ENCODE results near the gene PDE8B.

PDE8B gene

DNA sequence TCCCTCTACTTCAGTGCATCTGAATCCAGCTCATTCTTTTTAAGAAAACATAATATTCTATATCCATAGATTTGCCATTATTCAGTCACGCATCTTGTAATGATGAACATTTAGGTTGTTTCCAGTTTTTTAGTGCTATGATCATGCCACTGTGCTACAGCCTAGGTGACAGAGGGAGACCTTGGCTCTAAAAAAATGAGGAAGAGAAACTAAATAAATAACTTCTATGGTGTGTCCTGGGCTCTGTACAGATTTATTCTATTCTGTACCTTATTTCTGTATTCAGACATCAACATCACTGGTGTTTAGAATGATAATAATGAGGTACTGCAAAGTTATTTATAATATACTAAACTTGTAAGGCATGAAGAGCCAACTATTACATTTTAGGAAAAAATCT lies 45.9 kb downstream of the PDE8B start:
- TF ChIP-seq JUND (IDR thresholded peaks at IDR 0.05; ENCODE audit: low read depth) = no peak
- in situ Hi-C loops (cut with HindIII; ENCODE audit: low pct_unique_long_range_greater_than_20kb, low sequenced_read_pairs) = no loop called here
- no peak for DNase-seq (ENCODE audit: low read depth in 1 of 2, low spot score in 1 of 2)

DNA sequence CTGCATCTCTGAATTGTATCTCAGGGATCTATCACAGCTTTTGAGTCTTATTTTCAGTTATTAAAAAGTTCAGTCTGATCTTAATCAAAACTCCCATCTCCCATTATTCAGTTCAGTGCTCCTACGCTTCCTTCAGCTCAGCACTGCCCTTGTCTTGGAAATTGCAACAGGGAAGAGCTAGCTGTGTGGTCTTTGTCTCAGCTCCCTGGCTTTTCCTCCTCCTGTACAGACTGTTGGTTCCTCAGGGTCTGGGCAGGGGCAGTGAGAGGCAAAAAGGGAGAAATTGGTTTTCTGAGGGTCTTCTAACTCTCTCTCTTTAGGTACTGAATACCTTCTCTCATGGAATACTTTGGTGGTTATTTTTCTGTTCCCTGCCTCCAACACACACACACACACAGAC lies 48.2 kb downstream of the PDE8B start:
- no peak for DNase-seq (ENCODE audit: low read depth in 1 of 2, low spot score in 1 of 2)
- in situ Hi-C loops (cut with HindIII; ENCODE audit: low pct_unique_long_range_greater_than_20kb, low sequenced_read_pairs) = no loop called here

DNA sequence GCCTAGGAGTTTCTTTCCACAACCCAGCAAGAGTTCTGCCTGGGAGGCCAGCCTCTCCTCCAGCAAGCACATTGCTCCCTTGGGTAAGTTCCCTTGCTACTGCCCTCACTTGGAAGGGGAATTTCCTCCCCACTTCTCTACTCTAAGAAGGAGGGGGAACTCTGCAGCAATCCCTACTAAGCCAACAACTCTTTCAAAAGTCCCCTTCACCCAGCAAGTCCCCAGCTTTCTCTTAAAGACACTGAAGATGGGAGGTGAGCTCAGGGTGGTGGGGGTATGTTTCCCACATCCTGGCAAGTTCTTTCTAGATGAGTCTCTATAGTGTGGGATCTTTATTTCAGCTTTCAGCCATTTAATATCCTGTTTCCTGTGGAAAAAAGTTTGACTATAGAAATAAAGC lies 49.0 kb downstream of the PDE8B start:
- DNase-seq (ENCODE audit: low read depth in 1 of 2, low spot score in 1 of 2) = no peak
- TF ChIP-seq JUND (IDR thresholded peaks at IDR 0.05; ENCODE audit: low read depth) = no peak
- in situ Hi-C loops (cut with HindIII; ENCODE audit: low pct_unique_long_range_greater_than_20kb, low sequenced_read_pairs) = no loop called here

More for the DNA sequence above, 48.2 kb downstream of the PDE8B start:
- no peak for TF ChIP-seq JUND (IDR thresholded peaks at IDR 0.05; ENCODE audit: low read depth)

DNA sequence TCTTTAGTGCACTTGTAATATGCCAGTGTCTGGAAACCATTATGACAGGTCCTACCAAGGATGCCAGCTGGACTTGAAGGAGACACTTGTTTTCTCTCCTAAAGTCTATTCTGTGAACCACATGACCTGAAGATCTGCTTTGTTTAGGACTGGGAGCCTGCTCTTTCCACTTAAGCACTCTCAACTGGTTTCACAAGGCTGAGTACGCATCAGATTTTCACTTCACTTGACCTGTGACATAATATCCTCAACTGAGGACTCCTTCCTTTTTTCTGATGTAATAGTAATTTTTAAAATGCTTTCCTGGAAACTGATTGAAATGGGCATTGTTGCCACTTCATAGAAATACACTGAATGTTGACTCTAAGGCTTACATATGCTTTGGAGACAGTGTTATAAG lies 52.2 kb downstream of the PDE8B start:
- DNase-seq (ENCODE audit: low read depth in 1 of 2, low spot score in 1 of 2) = no peak
- in situ Hi-C loops (cut with HindIII; ENCODE audit: low pct_unique_long_range_greater_than_20kb, low sequenced_read_pairs) = no loop called here
- no peak for TF ChIP-seq JUND (IDR thresholded peaks at IDR 0.05; ENCODE audit: low read depth)

DNA sequence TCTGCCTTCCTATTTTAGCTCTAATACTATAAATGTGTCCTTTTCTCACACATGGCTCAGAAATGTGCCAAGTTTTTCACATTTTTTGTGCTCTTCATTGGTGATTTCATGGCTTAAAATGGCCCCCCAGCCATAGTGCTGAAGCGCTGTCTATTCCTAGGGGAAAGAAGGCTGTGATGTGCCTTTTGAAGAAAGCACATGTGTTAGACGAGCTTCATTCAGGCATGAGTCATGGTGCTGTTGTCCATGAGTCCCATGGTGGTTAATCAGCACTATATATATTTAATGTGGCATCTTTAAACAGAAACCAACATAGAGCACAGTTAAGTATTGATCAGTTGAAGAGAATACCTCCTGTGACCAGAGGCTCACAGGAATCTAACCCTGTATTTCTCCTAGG lies 55.8 kb downstream of the PDE8B start:
- no peak for DNase-seq (ENCODE audit: low read depth in 1 of 2, low spot score in 1 of 2)
- TF ChIP-seq JUND (IDR thresholded peaks at IDR 0.05; ENCODE audit: low read depth) = no peak
- in situ Hi-C loops (cut with HindIII; ENCODE audit: low pct_unique_long_range_greater_than_20kb, low sequenced_read_pairs) = no loop called here

DNA sequence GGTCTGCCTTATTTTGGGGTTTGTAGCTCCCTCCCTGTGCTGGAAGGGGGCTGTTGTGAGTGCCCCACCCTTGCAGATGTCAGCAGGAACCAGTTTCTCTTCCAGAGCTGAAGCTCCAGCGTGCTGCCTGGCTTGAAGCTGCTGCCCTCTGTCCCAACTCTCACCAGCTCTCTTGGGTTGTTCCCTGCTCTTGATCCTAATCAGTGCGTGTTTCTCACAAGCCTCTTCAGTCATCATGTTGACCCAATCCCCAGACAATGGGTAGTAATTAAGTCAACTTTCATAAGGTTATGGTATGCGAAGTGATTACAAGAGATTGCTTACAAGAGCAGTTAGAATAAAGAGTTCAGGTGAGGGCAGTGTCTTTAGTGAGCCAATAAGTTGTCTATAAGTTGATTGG lies 57.0 kb downstream of the PDE8B start:
- DNase-seq (ENCODE audit: low read depth in 1 of 2, low spot score in 1 of 2) = peak in 1 of 2 experiments; percentile 77
- in situ Hi-C loops (cut with HindIII; ENCODE audit: low pct_unique_long_range_greater_than_20kb, low sequenced_read_pairs) = no loop called here
- no peak for TF ChIP-seq JUND (IDR thresholded peaks at IDR 0.05; ENCODE audit: low read depth)

DNA sequence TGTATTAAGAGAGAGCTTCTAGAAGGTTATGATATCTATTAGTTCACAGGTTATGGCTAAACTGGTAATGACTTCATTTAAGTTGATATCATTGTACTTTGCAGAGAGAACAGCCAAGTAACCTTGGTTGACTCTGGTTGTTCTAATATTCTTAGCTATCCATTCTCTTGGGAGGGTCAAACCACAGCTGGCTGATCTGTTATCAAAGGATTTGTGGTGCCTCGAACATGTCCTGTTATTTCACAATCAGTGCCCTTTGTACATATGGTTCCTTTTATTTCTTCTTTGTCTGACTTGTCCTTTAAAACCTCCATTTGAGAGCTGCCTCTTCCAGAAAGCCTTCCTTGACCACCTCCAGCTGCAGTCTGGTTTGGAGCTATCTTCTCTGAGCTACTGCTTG lies 61.7 kb downstream of the PDE8B start:
- no peak for DNase-seq (ENCODE audit: low read depth in 1 of 2, low spot score in 1 of 2)
- in situ Hi-C loops (cut with HindIII; ENCODE audit: low pct_unique_long_range_greater_than_20kb, low sequenced_read_pairs) = no loop called here

DNA sequence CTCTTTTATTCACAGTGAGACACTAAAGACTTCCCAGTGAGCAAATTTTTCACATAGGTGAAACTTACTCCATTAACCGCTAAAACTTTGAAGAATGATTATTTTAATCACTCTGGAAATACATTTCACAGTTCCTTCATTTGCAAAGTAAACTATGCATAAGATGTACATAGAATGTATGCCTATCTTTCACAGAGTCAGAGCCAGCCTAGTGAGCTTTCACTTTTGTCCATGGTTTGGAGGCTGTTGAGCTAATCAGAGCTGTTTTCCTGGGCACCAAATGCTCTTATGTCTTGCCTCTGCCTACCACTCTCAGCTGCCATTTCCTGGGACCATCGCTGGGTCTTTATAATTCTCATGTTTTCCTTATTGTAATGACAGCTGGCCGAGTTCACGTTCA lies 67.3 kb downstream of the PDE8B start:
- no peak for DNase-seq (ENCODE audit: low read depth in 1 of 2, low spot score in 1 of 2)
- TF ChIP-seq JUND (IDR thresholded peaks at IDR 0.05; ENCODE audit: low read depth) = no peak
- in situ Hi-C loops (cut with HindIII; ENCODE audit: low pct_unique_long_range_greater_than_20kb, low sequenced_read_pairs) = no loop called here

More for the DNA sequence above, 61.7 kb downstream of the PDE8B start:
- no peak for TF ChIP-seq JUND (IDR thresholded peaks at IDR 0.05; ENCODE audit: low read depth)

DNA sequence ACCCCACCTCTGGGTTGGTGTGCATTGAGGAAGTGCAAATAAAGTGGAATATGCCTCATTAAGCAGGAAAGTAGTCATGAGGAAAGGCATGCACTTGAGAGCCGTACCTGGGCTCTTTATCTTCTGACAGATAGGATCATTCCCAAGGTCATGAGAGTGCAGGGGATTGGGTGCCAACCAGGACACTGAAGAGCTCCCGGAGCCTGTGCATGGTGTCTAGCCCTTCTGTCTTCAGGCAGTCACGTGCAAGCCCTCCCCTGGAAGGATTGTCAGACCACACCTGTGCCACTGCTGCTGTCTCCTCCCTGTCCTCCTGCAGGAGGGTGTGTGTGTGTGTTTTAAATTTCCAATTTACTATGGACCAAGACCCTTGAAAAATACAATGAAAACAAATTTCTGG lies 69.6 kb downstream of the PDE8B start:
- in situ Hi-C loops (cut with HindIII; ENCODE audit: low pct_unique_long_range_greater_than_20kb, low sequenced_read_pairs) = no loop called here
- TF ChIP-seq JUND (IDR thresholded peaks at IDR 0.05; ENCODE audit: low read depth) = no peak
- DNase-seq (ENCODE audit: low read depth in 1 of 2, low spot score in 1 of 2) = no peak

DNA sequence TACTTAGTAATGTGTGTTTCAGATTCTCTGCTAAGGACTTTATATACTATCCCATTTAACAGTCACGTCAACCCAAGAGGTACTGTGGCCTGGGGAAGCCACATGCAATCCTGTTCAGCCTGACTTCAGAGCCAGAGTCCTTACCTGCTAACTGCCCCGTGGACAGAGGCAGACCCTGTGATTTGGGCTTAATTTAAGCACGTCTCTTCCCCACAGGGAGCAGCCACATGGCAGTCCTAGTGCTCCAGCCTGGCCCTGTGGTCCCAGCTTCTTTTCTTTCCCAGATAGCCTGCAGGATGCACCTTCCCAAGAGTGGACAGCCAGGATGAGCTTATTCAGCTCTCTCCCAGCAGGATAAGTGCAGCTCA lies 71.5 kb downstream of the PDE8B start:
- DNase-seq (ENCODE audit: low read depth in 1 of 2, low spot score in 1 of 2) = no peak
- in situ Hi-C loops (cut with HindIII; ENCODE audit: low pct_unique_long_range_greater_than_20kb, low sequenced_read_pairs) = no loop called here
- TF ChIP-seq JUND (IDR thresholded peaks at IDR 0.05; ENCODE audit: low read depth) = no peak

DNA sequence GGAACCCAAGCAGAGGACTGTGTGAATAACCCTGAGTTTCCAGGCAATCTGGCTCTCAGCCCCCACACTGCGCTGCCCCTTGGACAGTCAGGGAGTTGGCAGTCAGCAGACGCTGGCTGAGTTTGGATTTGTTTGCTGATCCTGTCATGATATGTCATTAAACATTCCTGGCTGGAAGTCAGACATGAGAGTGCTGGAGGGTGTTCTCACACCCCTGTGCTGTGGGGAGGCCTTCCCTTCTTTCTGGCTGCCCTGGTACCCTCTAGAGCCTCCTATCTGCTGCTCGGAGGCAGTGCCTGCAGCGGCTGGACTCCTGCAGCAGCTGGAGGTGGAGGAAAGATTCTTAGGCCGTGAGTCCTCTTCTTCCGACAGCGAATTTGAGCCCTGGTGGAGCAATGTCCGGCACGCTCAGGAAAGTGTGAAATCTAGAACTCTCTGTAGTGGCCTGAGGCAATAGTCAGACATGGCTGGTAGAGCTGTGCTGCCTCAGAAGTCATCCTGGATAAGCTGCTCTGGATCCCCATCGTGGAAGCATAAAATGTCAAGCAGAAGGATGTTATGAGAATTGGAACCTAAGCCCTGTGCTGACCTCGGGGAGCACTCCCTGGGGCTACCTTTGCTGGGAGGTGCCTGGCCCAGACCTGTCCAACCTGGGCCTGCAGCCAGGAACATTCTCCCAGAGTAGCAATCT lies 72.0 kb downstream of the PDE8B start:
- DNase-seq (ENCODE audit: low read depth in 1 of 2, low spot score in 1 of 2) = peak; percentile 39 to 89
- TF ChIP-seq JUND (IDR thresholded peaks at IDR 0.05; ENCODE audit: low read depth) = no peak
- in situ Hi-C loops (cut with HindIII; ENCODE audit: low pct_unique_long_range_greater_than_20kb, low sequenced_read_pairs) = no loop called here

DNA sequence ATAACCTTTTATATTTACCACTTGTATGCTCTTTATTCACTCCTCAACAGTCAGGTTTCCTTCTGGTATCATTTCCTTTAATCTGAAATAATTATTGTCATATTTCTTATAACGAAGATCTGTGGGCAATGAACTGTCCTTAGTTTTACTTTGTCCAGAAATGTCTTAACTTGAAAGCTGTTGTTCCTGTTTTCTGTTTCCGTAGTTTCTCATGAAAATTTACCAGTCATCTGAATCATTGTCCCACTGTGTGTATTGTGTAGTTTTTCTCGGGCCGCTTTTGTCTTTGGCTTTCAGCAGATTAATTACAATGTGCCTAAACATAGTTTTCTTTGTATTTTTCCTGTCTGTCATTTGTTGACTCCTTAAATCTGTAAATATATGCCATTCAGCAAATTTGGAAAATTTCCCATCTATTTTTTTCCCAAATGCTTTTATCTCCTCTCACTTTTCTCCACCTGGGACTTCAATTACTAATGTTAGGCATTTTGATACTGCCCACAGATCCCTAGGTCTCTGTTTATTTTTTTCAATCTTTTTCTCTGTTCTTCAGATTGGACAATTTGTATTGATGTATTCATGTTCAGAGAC lies 74.9 kb downstream of the PDE8B start:
- TF ChIP-seq JUND (IDR thresholded peaks at IDR 0.05; ENCODE audit: low read depth) = no peak
- DNase-seq (ENCODE audit: low read depth in 1 of 2, low spot score in 1 of 2) = no peak
- in situ Hi-C loops (cut with HindIII; ENCODE audit: low pct_unique_long_range_greater_than_20kb, low sequenced_read_pairs) = no loop called here

DNA sequence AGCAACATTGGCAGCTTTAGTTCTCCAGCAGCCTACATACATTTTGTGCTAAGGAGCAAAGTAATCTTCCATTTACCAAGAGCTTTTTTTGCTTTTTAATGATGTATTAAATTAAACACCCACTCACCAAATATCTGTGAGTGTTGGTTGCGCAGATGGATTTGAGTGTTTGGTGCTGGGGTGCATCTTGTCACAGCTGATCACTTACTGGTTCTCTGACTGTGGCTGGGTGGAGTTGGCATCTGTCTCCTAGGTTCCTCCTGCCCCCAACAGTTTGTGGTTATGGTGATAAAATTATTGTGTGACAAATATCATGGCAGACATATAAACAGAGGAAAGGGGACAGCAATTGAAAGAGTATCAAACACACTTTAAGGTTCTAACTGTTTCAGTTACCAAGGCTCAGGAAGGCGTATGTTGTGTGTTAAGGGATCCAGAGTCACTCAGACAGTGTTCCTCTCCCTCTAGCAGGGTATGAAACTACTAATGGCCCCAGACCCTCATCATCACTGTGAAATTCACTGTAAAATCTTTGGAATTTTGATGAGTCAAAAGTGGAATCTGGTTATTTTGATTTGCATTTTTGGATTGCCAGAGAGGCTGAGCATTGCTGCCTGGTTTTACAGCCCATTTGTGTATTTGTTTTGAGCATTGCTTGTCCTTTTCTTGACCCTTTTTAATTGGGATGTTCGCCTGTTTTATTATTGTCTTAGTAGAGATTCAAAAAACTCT lies 81.7 kb downstream of the PDE8B start:
- no peak for TF ChIP-seq JUND (IDR thresholded peaks at IDR 0.05; ENCODE audit: low read depth)
- in situ Hi-C loops (cut with HindIII; ENCODE audit: low pct_unique_long_range_greater_than_20kb, low sequenced_read_pairs) = no loop called here
- DNase-seq (ENCODE audit: low read depth in 1 of 2, low spot score in 1 of 2) = no peak

Data from T47D (cell line).